ENCODE data around the gene KLF18. TPM values are rescaled to one million over a fixed set of nuclear protein-coding genes. Genes with fewer than 3 reads are reported as not detected.

KLF18 gene
- total and polyA plus RNA-seq, 2 experiments from 2014 or later, result not detected

- TF ChIP-seq EZH2phosphoT487 (IDR thresholded peaks at IDR 0.05; ENCODE audit: low read depth, severe bottlenecking, unreplicated experiment) (no peak), EZH2 (IDR thresholded peaks at IDR 0.05; ENCODE audit: borderline replicate concordance) (no peak), CTCF (IDR thresholded peaks at IDR 0.05; ENCODE audit: poor library complexity) (no peak)
- Histone ChIP-seq H3K9me3 (ENCODE audit: low read depth) (no peaks in the 10 kb centered on the region), H2AFZ (no peak overlapping the region), H3K36me3 (replicated peaks; ENCODE audit: insufficient read depth, low read depth) (no peaks in the 10 kb centered on the region), H3K4me1 (ENCODE audit: insufficient read depth) (no peaks in the 10 kb centered on the region), H3K79me2 (no peaks in the 10 kb centered on the region), H3K27ac (no peak overlapping the region), H3K4me3 (no peak overlapping the region), H3K9me2 (replicated peaks; ENCODE audit: insufficient read depth) (no peaks in the 10 kb centered on the region), H4K20me1 (ENCODE audit: insufficient read depth, poor library complexity, severe bottlenecking) (no peaks in the 10 kb centered on the region), H3K27me3 (no peaks in the 10 kb centered on the region), H3K4me2 (no peak overlapping the region)
- WGBS (ENCODE audit: low lambda C conversion rate, missing lambda C conversion rate), result 78% methylated on average over 3 of the region's 3 CpGs
- no peak for DNase-seq (ENCODE audit: low spot score)
Observed at GRCh38 chr1:44131411-44131810, 10.0 kb downstream of the KLF18 start.

- H3K27me3 ChIP-seq, result no peaks in the 10 kb centered on the region
- H3K79me2 ChIP-seq, result no peaks in the 10 kb centered on the region
- H3K36me3 ChIP-seq (replicated peaks; ENCODE audit: insufficient read depth, low read depth), result no peaks in the 10 kb centered on the region
- H3K4me2 ChIP-seq, result no peak overlapping the region
- H3K4me1 ChIP-seq (ENCODE audit: insufficient read depth), result no peaks in the 10 kb centered on the region
- no peak overlapping the region for H3K4me3 ChIP-seq
- H2AFZ ChIP-seq, result no peak overlapping the region
- H4K20me1 ChIP-seq (ENCODE audit: insufficient read depth, poor library complexity, severe bottlenecking), result no peaks in the 10 kb centered on the region
- DNase-seq (ENCODE audit: low spot score), result no peak
- no peaks in the 10 kb centered on the region for H3K9me3 ChIP-seq (ENCODE audit: low read depth)
- 86% methylated on average over 16 of the region's 16 CpGs for WGBS (ENCODE audit: low lambda C conversion rate, missing lambda C conversion rate)
- no peak overlapping the region for H3K27ac ChIP-seq
- TF ChIP-seq EZH2 (IDR thresholded peaks at IDR 0.05; ENCODE audit: borderline replicate concordance), result no peak
- no peak for TF ChIP-seq EZH2phosphoT487 (IDR thresholded peaks at IDR 0.05; ENCODE audit: low read depth, severe bottlenecking, unreplicated experiment)
- no peak for TF ChIP-seq CTCF (IDR thresholded peaks at IDR 0.05; ENCODE audit: poor library complexity)
- H3K9me2 ChIP-seq (replicated peaks; ENCODE audit: insufficient read depth), result no peaks in the 10 kb centered on the region
Observed at GRCh38 chr1:44129616-44130500, 11.6 kb downstream of the KLF18 start.

- 79% methylated on average over 5 of the region's 5 CpGs for WGBS (ENCODE audit: low lambda C conversion rate, missing lambda C conversion rate)
- Histone ChIP-seq H3K27ac (no peak overlapping the region), H2AFZ (no peak overlapping the region), H3K9me2 (replicated peaks; ENCODE audit: insufficient read depth) (no peaks in the 10 kb centered on the region), H3K4me2 (no peak overlapping the region), H3K36me3 (replicated peaks; ENCODE audit: insufficient read depth, low read depth) (no peaks in the 10 kb centered on the region), H3K79me2 (no peaks in the 10 kb centered on the region), H3K27me3 (no peaks in the 10 kb centered on the region), H4K20me1 (ENCODE audit: insufficient read depth, poor library complexity, severe bottlenecking) (no peaks in the 10 kb centered on the region), H3K9me3 (ENCODE audit: low read depth) (no peaks in the 10 kb centered on the region), H3K4me3 (no peak overlapping the region), H3K4me1 (ENCODE audit: insufficient read depth) (no peaks in the 10 kb centered on the region)
- DNase-seq (ENCODE audit: low spot score), result no peak
- TF ChIP-seq CTCF (IDR thresholded peaks at IDR 0.05; ENCODE audit: poor library complexity) (no peak), EZH2 (IDR thresholded peaks at IDR 0.05; ENCODE audit: borderline replicate concordance) (no peak), EZH2phosphoT487 (IDR thresholded peaks at IDR 0.05; ENCODE audit: low read depth, severe bottlenecking, unreplicated experiment) (no peak)
Observed at GRCh38 chr1:44120398-44120949, 21.0 kb downstream of the KLF18 start.
